ENCODE measurements around the gene GRAMD1A. TPM values are rescaled to one million over a fixed set of nuclear protein-coding genes. Genes with fewer than 3 reads are reported as not detected.
"Not testable (repeated sequence)": the region's sequence is repeated elsewhere in the genome, so short reads cannot be mapped to it uniquely, and the experiment has no call there.

Gene GRAMD1A
- total RNA-seq, 1 donor from 2014 or later, result 90.7 TPM

- Histone ChIP-seq H3K9me3 (no peaks in the 10 kb centered on the region), H3K27ac (peak overlapping the region; percentile 79), H3K4me3 (no peak overlapping the region), H3K36me3 (peaks cover 33% of the 10 kb centered on the region), H3K4me1 (peaks cover 84% of the 10 kb centered on the region), H3K27me3 (ENCODE audit: low read depth) (no peaks in the 10 kb centered on the region)
- DNase-seq (peak; percentile 76), ATAC-seq (peak; percentile 88 to 91)
- TF ChIP-seq, protein P1, sequence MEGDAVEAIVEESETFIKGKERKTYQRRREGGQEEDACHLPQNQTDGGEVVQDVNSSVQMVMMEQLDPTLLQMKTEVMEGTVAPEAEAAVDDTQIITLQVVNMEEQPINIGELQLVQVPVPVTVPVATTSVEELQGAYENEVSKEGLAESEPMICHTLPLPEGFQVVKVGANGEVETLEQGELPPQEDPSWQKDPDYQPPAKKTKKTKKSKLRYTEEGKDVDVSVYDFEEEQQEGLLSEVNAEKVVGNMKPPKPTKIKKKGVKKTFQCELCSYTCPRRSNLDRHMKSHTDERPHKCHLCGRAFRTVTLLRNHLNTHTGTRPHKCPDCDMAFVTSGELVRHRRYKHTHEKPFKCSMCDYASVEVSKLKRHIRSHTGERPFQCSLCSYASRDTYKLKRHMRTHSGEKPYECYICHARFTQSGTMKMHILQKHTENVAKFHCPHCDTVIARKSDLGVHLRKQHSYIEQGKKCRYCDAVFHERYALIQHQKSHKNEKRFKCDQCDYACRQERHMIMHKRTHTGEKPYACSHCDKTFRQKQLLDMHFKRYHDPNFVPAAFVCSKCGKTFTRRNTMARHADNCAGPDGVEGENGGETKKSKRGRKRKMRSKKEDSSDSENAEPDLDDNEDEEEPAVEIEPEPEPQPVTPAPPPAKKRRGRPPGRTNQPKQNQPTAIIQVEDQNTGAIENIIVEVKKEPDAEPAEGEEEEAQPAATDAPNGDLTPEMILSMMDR (IDR thresholded peaks at IDR 0.05), result no peak
- intact Hi-C loops (cut with DNase I), result no loop called here
These were observed 6.3 kb downstream of the GRAMD1A start for GRCh38 chr19:35006342-35006998.

GRCh38 chr19:35006999-35007365 lies 6.9 kb downstream of the GRAMD1A start:
- no peaks in the 10 kb centered on the region for H3K27me3 ChIP-seq (ENCODE audit: low read depth)
- DNase-seq (no peak), ATAC-seq (no peak)
- no peaks in the 10 kb centered on the region for H3K9me3 ChIP-seq
- intact Hi-C loops (cut with DNase I), result no loop called here
- peaks cover 81% of the 10 kb centered on the region for H3K4me1 ChIP-seq
- TF ChIP-seq, protein P1 (IDR thresholded peaks at IDR 0.05), result no peak
- H3K4me3 ChIP-seq, result no peak overlapping the region
- peaks cover 38% of the 10 kb centered on the region for H3K36me3 ChIP-seq
- peak overlapping the region; percentile 79 for H3K27ac ChIP-seq

DNA sequence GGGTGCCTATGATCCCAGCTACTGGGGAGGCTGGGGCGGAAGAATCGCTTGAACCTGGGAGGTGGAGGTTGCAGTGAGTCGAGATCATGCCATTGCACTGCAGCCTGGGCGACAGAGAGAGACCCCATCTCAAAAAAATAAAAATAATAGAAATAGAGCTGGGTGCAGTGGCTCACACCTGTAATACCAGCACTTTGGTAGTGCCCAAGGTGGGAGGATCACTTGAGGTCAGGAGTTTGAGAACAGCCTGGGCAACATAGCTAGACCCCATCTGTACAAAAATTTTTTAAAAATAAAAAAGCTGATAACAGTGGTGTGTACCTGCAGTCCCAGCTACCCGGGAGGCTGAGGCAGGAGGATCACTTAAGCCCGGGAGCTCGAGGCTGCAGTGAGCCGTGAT lies 7.3 kb downstream of the GRAMD1A start:
- H3K4me3 ChIP-seq; H3K27me3 ChIP-seq (ENCODE audit: low read depth); DNase-seq; H3K9me3 ChIP-seq; ATAC-seq; intact Hi-C loops (cut with DNase I): not testable (repeated sequence)
- Histone ChIP-seq H3K4me1 (peaks cover 81% of the 10 kb centered on the region), H3K27ac (peak overlapping the region; percentile 79), H3K36me3 (peaks cover 42% of the 10 kb centered on the region)

- Histone ChIP-seq H3K4me3 (no peak overlapping the region), H3K4me1 (peaks cover 80% of the 10 kb centered on the region), H3K36me3 (peaks cover 44% of the 10 kb centered on the region), H3K27me3 (ENCODE audit: low read depth) (no peaks in the 10 kb centered on the region), H3K27ac (peak overlapping the region; percentile 79), H3K9me3 (no peaks in the 10 kb centered on the region)
- TF ChIP-seq, protein P1 (IDR thresholded peaks at IDR 0.05), result no peak
- DNase-seq (no peak), ATAC-seq (no peak)
- intact Hi-C loops (cut with DNase I), result no loop called here
These were observed 8.8 kb downstream of the GRAMD1A start for GRCh38 chr19:35008891-35009341.

- DNase-seq (no peak), ATAC-seq (no peak)
- peaks cover 80% of the 10 kb centered on the region for H3K4me1 ChIP-seq
- no peak overlapping the region for H3K4me3 ChIP-seq
- H3K27me3 ChIP-seq (ENCODE audit: low read depth), result no peaks in the 10 kb centered on the region
- peak overlapping the region; percentile 67 for H3K27ac ChIP-seq
- no peaks in the 10 kb centered on the region for H3K9me3 ChIP-seq
- peaks cover 52% of the 10 kb centered on the region for H3K36me3 ChIP-seq
- intact Hi-C loops (cut with DNase I), result loop anchor here (5.0 kb wide), 1 partner anchor 37 kb away; no protein-coding TSS in a partner anchor
- TF ChIP-seq, protein P1 (IDR thresholded peaks at IDR 0.05), result no peak
These were observed 9.6 kb downstream of the GRAMD1A start for GRCh38 chr19:35009424-35010415.
